AG04449 (cell line): ENCODE results near the gene LNX2.
A peak's percentile ranks its signal among the peaks of the same experiment; 100 is the strongest.

Experiments
- CTCF ChIA-PET: fragments of 350-600 bp; formaldehyde crosslinking; extraction: SDS; loops from one replicate; lab custom pipeline; 2021; ENCODE audit warnings: antibody characterized with exemption; lab: Yijun Ruan, JAX
- POLR2A ChIA-PET: fragments of 400-600, 350-600 bp; formaldehyde crosslinking; extraction: SDS; loops from one replicate; lab custom pipeline; 2020; ENCODE audit warnings: antibody characterized with exemption, inconsistent platforms; lab: Yijun Ruan, JAX
- DNase-seq: peaks from one replicate; pipeline ENCODE4 v3.0.0-alpha.2; 2010; ENCODE audit warnings: low read depth, low spot score
- H3K4me3 ChIP-seq: 2 replicates; pipeline ENCODE4 v1.5.1; 2011; ENCODE audit warnings: low read depth, mild to moderate bottlenecking, control low read depth, low read length
- CTCF ChIP-seq: IDR thresholded peaks from one replicate; pipeline ENCODE4 v1.5.1; 2011; ENCODE audit warnings: mild to moderate bottlenecking, moderate library complexity, low read length, control low read depth, inconsistent platforms; ENCODE audit not compliant: insufficient read depth; ENCODE audit errors: missing control alignments

Gene LNX2

DNA sequence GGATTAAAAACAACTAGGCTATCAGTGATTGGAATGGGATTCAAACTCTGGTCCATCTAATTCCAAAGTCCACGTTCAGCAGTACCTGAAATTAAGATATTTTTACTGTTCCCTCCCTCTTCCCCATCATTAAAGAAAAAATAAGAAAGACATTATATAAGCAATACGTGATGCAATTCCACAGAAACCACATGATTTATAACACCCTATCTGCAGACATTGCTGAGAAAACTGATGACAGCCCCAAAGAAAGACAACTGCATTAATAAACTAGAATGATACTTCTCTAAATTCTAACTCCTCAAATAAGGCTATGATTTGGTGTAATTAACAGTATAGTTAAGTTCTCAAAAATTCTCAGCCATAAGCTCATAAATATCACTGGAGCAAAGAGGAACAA is 19.1 kb downstream of the LNX2 start:
- DNase-seq: no peak
- POLR2A ChIA-PET: no interaction called here
- H3K4me3 ChIP-seq: no peak overlapping the region
- CTCF ChIA-PET: interaction anchor here (2.6 kb wide), 1 partner anchor 68 kb away, joined by 9 read pairs; no protein-coding TSS in a partner anchor
- no peak for TF ChIP-seq CTCF

- ChIA-PET CTCF (interaction anchor here (2.6 kb wide), 1 partner anchor 68 kb away, joined by 9 read pairs; no protein-coding TSS in a partner anchor), POLR2A (no interaction called here)
- no peak overlapping the region for H3K4me3 ChIP-seq
- TF ChIP-seq CTCF: no peak
- no peak for DNase-seq
Measured at GRCh38 chr13:27600711-27601110, 19.6 kb downstream of the LNX2 start.

DNA sequence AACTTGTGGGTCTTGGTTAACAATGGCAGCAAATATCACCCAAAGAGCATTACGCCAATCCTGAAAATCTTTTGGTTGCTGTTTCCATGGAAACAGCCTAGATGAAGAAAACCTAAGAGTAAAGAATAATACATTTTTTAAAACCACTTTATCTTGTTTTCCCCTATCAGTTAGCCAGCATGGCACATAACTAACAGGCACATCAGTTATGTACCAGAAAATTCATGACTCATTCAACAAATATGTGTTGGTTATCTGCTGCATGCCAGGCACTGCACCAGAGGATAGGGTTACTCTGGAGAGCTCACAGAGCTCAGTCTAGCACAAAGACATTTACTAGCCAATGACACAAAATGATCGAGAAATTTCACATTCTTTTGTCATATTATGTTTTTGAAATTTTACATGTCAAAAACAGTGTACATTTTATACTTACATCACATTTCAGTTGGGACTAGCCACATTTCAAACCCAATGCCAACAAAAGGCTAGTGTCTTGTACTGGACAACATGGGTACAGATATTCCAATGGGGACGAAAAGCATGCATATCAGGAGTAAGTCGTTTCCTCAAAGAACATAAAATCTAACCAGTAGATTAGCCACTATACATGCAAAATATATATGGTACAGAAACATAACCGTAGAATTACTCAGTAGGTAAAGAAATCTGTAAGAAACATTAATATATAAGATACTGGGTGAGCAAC is 20.3 kb downstream of the LNX2 start:
- no peak overlapping the region for H3K4me3 ChIP-seq
- ChIA-PET POLR2A (no interaction called here), CTCF (interaction anchor here (2.6 kb wide), 1 partner anchor 67 kb away, joined by 9 read pairs; no protein-coding TSS in a partner anchor)
- DNase-seq: peak; percentile 45
- no peak for TF ChIP-seq CTCF

- no peak for TF ChIP-seq CTCF
- ChIA-PET CTCF (no interaction called here), POLR2A (no interaction called here)
- DNase-seq: no peak
- no peak overlapping the region for H3K4me3 ChIP-seq
Measured at GRCh38 chr13:27599096-27599495, 21.2 kb downstream of the LNX2 start.

DNA sequence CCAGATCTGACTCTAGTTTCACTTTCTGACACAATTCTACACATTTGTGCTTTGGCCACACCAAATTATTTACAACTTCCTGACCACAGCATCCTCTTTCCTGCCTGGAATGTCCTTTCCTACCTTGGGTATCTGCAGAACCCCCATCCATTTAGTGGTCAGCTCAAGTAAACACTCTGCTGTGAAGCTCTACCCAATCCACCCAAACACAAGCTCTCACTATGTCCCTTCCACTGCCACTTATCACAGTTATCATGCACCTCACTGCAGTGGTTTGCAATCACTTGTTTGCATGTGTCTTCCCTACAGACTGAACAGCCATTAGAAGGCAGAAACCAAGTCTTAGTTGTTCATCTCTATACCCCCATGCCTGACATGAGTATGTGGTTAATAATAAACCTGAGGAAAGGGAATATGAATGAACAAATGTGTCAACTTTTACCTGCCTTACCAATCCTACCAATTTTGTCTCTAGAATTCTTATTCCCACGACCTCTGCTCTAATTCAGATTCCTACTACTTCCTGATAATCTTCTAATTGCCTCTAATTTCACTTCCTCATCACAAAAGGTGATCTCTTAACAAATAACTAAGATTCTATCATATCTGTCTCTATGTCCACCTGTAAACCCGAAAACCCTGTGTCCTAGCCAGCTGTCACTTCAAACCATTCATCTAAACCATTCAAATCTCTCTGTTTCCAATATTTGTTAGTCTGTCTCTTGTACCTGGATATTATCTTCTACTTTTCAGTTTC is 25.1 kb downstream of the LNX2 start:
- no peak for DNase-seq
- ChIA-PET CTCF (interaction anchor here (0.8 kb wide), 1 partner anchor 26 kb away, joined by 3 read pairs; the partner anchor contains the start of gene POLR1D), POLR2A (no interaction called here)

More for the DNA sequence above, 25.1 kb downstream of the LNX2 start:
- TF ChIP-seq CTCF: no peak
- no peak overlapping the region for H3K4me3 ChIP-seq
